Fibroblast of lung (primary cell): ENCODE measurements around the gene POMT1. TPM values are rescaled to one million over a fixed set of nuclear protein-coding genes. Genes with fewer than 3 reads are reported as not detected.

Experiments used
- DNase-seq, 2 donors: peaks; one replicate each; pipeline versions ENCODE4 v3.0.0 to v3.0.0-alpha.2; 2010; ENCODE audit warnings: low read depth in 2 of 2
- H2AFZ ChIP-seq: 2 replicates; pipeline ENCODE4 v1.5.1; 2012; ENCODE audit warnings: low read length, control low read depth, inconsistent platforms
- H3K27ac ChIP-seq: 2 replicates; pipeline ENCODE4 v1.5.1; 2011; ENCODE audit warnings: low read length, control low read depth; ENCODE audit not compliant: insufficient read depth
- H3K27me3 ChIP-seq: 2 replicates; pipeline ENCODE4 v1.5.1; 2011; ENCODE audit warnings: mild to moderate bottlenecking, low read length; ENCODE audit not compliant: control insufficient read depth, insufficient read depth
- H3K36me3 ChIP-seq: 2 replicates; pipeline ENCODE4 v1.5.1; 2011; ENCODE audit warnings: low read length; ENCODE audit not compliant: control insufficient read depth, insufficient read depth
- H3K4me1 ChIP-seq: 2 replicates; pipeline ENCODE4 v1.5.1; 2011; ENCODE audit warnings: low read length; ENCODE audit not compliant: control insufficient read depth, insufficient read depth; ENCODE audit errors: extremely low read depth
- H3K4me2 ChIP-seq: 2 replicates; pipeline ENCODE4 v1.5.1; 2011; ENCODE audit warnings: low read length, control low read depth; ENCODE audit not compliant: insufficient read depth; ENCODE audit errors: extremely low read depth
- H3K4me3 ChIP-seq, 4 experiments: fragments of 200-600 bp in 1 of 4; sonication (generic) in 1 of 4; replicated peaks in 1 of 4; 2 replicates each; pipeline ENCODE4 v1.5.1; 2011 to 2016; ENCODE audit warnings: low read length in 4 of 4, low read depth in 3 of 4, mild to moderate bottlenecking in 3 of 4, control low read depth in 2 of 4, inconsistent platforms in 1 of 4, mixed read lengths in 1 of 4; ENCODE audit not compliant: insufficient read depth in 1 of 4; ENCODE audit errors: control extremely low read depth in 1 of 4
- H3K79me2 ChIP-seq: 2 replicates; pipeline ENCODE4 v1.5.1; 2012; ENCODE audit warnings: mild to moderate bottlenecking, low read length, inconsistent platforms; ENCODE audit not compliant: control insufficient read depth, insufficient read depth
- H3K9ac ChIP-seq: 2 replicates; pipeline ENCODE4 v1.5.1; 2011; ENCODE audit warnings: mild to moderate bottlenecking, low read length, control low read depth; ENCODE audit not compliant: insufficient read depth
- H3K9me3 ChIP-seq: 2 replicates; pipeline ENCODE4 v1.5.1; 2012; ENCODE audit warnings: low read depth, low read length; ENCODE audit not compliant: control insufficient read depth, insufficient read depth
- H4K20me1 ChIP-seq: 2 replicates; pipeline ENCODE4 v1.5.1; 2011; ENCODE audit warnings: low read length; ENCODE audit not compliant: control insufficient read depth, insufficient read depth; ENCODE audit errors: extremely low read depth
- EZH2 ChIP-seq: IDR thresholded peaks from 2 replicates; pipeline ENCODE4 v1.5.1; 2012; ENCODE audit warnings: low read length, control low read depth, mild to moderate bottlenecking; ENCODE audit errors: missing control alignments
- polyA plus RNA-seq, 2 donors: library from polyadenylated mRNA; depleted of rRNA in 1 of 2; stranded (reverse) in 1 of 2; unstranded in 1 of 2; fragments of >200 nt; gene quantifications; 2 replicates each; pipeline ENCODE4 v1.2.1, GENCODE V29; 2011 to 2012; ENCODE audit warnings: missing spikeins in 1 of 2
- total RNA-seq: library from RNA; depleted of rRNA; stranded (reverse); fragments of >200 nt; gene quantifications from 2 replicates; pipeline ENCODE4 v1.2.1, GENCODE V29; 2014
- TF ChIP-seq, protein P1 (sequence below), 2 donors: IDR thresholded peaks in 1 of 2; conservative IDR thresholded peaks in 1 of 2; 1 replicate in 1 of 2; 2 replicates in 1 of 2; pipeline ENCODE4 v1.5.1; 2011 to 2012; ENCODE audit warnings: low read length in 2 of 2, control low read depth in 1 of 2, inconsistent platforms in 1 of 2, low read depth in 1 of 2, mild to moderate bottlenecking in 1 of 2

The POMT1 gene
- total and polyA plus RNA-seq, 2 donors (not counting 1 experiment from before 2014, with no cell fraction given) = 17.7 to 36.7 TPM

DNA sequence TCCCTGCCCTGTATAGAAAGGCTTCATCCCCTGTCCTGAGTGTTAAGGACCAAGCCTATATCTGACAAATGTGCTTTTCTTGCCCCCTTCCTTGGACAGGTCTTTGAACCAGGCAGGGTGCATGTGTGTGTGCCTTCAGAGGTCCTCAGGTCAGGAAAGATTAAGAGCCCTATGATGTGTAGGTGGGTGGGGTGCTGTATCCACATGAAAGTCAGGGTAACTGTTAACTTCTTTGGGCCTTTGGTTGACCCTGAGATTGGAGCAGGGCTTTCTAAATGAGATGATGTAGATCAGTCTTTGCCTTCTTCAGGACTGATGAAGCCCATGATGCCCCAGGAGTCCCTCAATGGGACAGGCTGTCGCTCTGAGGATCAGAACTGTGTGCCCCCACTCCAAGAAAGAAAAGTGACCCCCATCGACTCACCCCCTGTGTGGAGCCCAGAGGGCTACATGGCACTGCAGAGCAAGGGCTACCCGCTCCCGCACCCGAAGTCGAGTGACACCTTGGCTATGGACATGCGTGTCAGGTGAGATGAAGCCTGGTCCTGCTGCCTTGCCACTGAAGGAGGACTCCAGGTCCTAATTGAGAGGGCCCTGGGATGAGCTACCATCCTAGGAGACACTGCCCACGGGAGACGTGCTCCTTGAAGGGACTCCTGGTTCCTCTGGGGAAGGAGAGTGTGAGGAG, 29.4 kb upstream of the POMT1 start:
- no peak overlapping the region for H3K4me2 ChIP-seq
- no peaks in the 10 kb centered on the region for H3K9me3 ChIP-seq
- no peak overlapping the region for H3K27ac ChIP-seq
- peaks cover 21% of the 10 kb centered on the region for H3K79me2 ChIP-seq
- no peak overlapping the region for H2AFZ ChIP-seq
- H3K4me3 ChIP-seq = no peak overlapping the region
- peaks cover 40% of the 10 kb centered on the region for H3K36me3 ChIP-seq
- no peaks in the 10 kb centered on the region for H3K4me1 ChIP-seq
- H4K20me1 ChIP-seq = no peaks in the 10 kb centered on the region
- no peak for DNase-seq
- no peak overlapping the region for H3K9ac ChIP-seq
- no peaks in the 10 kb centered on the region for H3K27me3 ChIP-seq
- TF ChIP-seq EZH2 = no peak
- TF ChIP-seq, protein P1, sequence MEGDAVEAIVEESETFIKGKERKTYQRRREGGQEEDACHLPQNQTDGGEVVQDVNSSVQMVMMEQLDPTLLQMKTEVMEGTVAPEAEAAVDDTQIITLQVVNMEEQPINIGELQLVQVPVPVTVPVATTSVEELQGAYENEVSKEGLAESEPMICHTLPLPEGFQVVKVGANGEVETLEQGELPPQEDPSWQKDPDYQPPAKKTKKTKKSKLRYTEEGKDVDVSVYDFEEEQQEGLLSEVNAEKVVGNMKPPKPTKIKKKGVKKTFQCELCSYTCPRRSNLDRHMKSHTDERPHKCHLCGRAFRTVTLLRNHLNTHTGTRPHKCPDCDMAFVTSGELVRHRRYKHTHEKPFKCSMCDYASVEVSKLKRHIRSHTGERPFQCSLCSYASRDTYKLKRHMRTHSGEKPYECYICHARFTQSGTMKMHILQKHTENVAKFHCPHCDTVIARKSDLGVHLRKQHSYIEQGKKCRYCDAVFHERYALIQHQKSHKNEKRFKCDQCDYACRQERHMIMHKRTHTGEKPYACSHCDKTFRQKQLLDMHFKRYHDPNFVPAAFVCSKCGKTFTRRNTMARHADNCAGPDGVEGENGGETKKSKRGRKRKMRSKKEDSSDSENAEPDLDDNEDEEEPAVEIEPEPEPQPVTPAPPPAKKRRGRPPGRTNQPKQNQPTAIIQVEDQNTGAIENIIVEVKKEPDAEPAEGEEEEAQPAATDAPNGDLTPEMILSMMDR (conservative IDR thresholded peaks at IDR 0.05 in 1 of 2, IDR thresholded peaks at IDR 0.05 in 1 of 2; ENCODE audit: low read depth in 1 of 2, low read length in 2 of 2) = no peak

DNA sequence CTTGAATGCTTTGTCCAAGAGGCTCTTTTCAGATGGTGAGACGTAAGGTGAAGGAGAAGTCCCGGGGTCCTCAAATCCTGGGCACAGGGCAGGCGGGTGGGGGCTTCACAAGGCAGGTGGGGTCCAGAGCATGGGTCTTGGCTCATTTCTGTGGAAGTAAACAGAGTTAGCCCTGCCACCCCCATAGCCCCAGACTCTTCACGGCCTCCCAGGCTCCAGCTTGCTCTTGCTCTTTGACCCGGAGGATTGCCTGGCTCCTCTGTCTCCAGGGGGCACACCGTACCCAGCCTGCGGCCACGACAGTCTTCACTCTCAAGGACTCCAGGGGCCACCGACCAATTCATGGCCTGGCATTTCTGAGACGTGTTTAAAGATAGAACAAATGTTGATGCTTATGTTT, 28.8 kb upstream of the POMT1 start:
- Histone ChIP-seq H3K27ac (no peak overlapping the region), H3K27me3 (no peaks in the 10 kb centered on the region), H3K9ac (no peak overlapping the region), H2AFZ (no peak overlapping the region), H3K36me3 (peaks cover 44% of the 10 kb centered on the region), H3K79me2 (peaks cover 21% of the 10 kb centered on the region), H3K4me2 (no peak overlapping the region), H3K9me3 (no peaks in the 10 kb centered on the region), H3K4me3 (no peak overlapping the region), H3K4me1 (no peaks in the 10 kb centered on the region), H4K20me1 (no peaks in the 10 kb centered on the region)
- TF ChIP-seq, protein P1 (conservative IDR thresholded peaks at IDR 0.05 in 1 of 2, IDR thresholded peaks at IDR 0.05 in 1 of 2; ENCODE audit: low read depth in 1 of 2, low read length in 2 of 2) = no peak
- TF ChIP-seq EZH2 = no peak
- DNase-seq = no peak

DNA sequence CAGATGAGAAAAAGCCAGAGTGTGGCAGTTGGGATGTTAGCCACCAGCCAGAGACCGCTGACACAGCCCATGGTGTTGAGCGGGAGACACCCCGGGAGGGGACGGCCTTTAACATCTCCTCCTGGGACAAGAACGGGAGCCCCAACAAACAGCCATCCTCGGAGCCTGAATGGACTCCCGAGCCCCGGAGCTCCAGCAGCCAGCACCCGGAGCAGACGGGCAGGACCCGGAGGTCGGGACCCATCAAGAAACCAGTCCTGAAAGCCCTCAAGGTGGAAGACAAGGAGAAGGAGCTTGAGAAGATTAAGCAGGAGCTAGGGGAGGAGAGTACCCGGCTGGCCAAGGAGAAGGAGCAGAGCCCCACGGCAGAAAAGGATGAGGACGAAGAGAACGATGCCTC, 28.0 kb upstream of the POMT1 start:
- Histone ChIP-seq H3K79me2 (peaks cover 20% of the 10 kb centered on the region), H4K20me1 (no peaks in the 10 kb centered on the region), H3K36me3 (peaks cover 49% of the 10 kb centered on the region), H2AFZ (no peak overlapping the region), H3K27me3 (no peaks in the 10 kb centered on the region), H3K4me2 (no peak overlapping the region), H3K4me1 (no peaks in the 10 kb centered on the region), H3K4me3 (no peak overlapping the region), H3K27ac (no peak overlapping the region), H3K9ac (no peak overlapping the region), H3K9me3 (no peaks in the 10 kb centered on the region)
- TF ChIP-seq, protein P1 (conservative IDR thresholded peaks at IDR 0.05 in 1 of 2, IDR thresholded peaks at IDR 0.05 in 1 of 2; ENCODE audit: low read depth in 1 of 2, low read length in 2 of 2) = no peak
- no peak for TF ChIP-seq EZH2
- DNase-seq = no peak
